Myocyte (in vitro differentiated cells): Measurements from ENCODE around the gene SASH1. TPM values are rescaled to one million over a fixed set of nuclear protein-coding genes. Genes with fewer than 3 reads are reported as not detected.

Source experiments
- DNase-seq: peaks from one replicate; pipeline ENCODE4 v3.0.0-alpha.2; 2012; ENCODE audit warnings: low read depth
- total RNA-seq: library from RNA; depleted of rRNA; stranded (reverse); fragments of >200 nt; gene quantifications from 2 replicates; pipeline ENCODE4 v1.2.3, GENCODE V29; 2014

The SASH1 gene
- total RNA-seq, 1 donor from 2014 or later = 39.4 TPM

GRCh38 chr6:148516617-148517016 is 174.0 kb downstream of the SASH1 start:
- no peak for DNase-seq

GRCh38 chr6:148517470-148517869 is 174.8 kb downstream of the SASH1 start:
- no peak for DNase-seq

DNA sequence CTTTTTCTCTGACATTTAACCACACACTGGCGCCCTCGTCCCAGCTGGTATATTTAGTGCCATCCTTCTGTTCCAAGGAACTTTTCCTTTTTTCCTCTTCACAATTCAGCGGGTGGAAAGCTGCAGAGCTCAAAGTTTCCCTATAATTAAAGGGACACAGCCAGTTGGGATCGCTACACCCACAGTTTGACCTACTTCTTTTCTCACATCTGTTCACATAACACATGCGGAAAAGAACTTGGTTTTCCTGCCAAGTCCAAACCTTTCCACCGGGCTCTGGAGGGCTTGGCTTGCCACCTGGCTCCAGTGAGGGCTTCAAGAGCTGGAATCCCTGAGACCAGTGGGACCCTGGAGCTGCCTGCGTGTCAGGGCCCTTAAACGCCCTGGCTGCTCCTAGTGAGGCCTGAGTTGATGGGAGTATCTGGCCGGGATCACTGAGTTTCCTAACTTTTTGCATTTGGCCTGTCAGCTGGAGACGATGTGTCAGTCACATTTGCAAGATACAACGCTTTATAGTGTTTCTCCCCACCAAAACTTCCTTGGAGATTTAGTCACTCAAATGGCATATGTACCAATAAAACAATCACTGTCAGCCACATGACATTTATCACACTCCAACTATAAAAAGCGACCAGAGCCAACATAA is 176.0 kb downstream of the SASH1 start:
- DNase-seq = peak; percentile 46

DNA sequence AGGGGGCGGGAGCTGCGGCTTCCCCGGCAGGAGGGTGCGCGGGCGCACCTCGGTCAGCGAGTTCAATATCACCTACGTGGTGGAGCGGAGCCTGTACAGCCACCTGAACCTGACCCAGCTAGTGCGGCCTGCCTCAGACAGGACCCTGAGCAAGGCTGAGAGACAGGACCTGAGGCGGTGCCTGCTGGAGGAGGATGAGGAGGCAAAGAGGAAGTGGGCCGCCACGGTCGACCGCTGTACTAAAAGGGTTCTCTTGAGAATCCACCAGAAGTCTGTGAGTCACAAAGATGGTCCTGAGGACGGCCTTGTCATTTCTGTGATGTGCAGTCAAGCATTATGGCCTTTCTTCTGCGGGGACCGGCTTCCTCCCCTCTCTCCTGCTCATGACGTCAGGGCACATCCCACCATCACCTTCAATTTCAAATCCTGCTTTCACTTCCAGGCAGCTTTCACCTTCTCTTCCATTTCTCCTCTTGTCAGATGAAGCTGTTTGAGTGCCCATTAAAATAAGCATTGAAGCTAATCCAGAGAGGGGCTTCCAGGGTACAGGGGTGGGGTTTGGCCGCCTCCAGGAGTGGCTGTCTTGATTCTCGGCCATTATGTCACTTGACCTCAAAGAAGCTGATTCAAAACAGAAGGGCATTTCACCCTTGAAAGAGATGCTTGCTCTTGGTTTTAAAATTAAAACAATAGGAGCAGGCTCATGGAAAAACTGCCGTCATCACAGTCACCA is 177.6 kb downstream of the SASH1 start:
- DNase-seq = no peak

- DNase-seq = no peak
Observed at GRCh38 chr6:148521158-148521557, 178.5 kb downstream of the SASH1 start.

GRCh38 chr6:148521586-148521985 is 178.9 kb downstream of the SASH1 start:
- no peak for DNase-seq

DNA sequence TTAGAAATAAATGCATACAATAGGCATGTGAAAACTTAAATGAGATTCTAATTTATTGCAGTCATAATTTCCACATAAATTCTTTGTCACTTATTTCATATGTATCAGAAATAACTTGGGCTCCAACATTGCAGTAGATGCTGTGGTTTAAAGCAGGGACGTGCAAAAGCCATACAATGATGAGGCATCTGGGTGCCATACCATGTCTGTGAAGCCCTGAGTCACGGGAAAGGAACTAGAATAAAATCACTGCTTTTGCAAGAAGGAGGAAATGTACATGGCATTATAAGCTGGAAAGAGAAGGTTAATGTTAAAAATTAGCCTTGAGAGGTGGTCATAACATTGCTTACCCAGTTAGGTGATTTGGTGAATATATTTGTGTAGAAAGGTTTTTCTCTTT is 180.4 kb downstream of the SASH1 start:
- no peak for DNase-seq

- peak; percentile 80 for DNase-seq
Observed at GRCh38 chr6:148523551-148523950, 180.9 kb downstream of the SASH1 start.

- peak; percentile 64 for DNase-seq
Observed at GRCh38 chr6:148524471-148524882, 181.8 kb downstream of the SASH1 start.

DNA sequence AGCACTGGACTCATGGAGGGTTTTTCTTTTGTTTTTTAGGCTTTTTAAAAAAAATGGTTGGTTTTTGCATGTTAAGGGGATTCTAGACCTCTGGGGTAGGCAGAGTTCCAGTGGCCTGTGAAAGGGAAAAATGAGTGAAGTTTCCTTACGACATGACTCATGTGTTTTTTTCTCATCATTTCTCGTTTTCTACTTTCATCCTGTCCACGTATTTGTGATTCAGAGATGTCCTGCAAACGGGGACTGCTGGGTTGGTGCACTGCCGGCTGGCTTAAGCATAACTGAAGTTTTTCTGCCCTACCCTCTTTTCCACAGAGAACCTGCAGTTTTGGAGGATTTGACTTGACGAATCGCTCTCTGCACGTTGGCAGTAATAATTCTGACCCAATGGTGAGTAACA is 182.3 kb downstream of the SASH1 start:
- peak; percentile 65 for DNase-seq

DNA sequence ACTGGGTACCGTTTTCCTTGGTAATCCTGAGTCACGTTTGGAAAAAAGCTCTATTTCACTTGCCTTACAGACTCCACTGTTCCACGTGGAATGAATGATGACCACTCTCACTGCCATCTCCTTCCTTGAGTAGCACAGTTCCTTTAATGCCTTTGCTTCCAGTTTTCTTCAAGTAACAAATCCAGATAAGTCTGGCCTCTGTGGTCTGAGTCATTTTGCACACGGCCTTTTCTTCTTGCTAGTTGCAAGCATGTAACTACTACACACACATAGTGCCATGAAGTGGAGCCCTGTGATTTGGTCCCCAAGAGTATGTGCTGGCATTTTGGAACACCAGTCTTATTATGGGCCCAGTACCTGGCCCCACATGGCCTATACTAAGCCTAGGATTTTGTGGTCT is 182.8 kb downstream of the SASH1 start:
- DNase-seq = peak; percentile 63

GRCh38 chr6:148526145-148526544 is 183.5 kb downstream of the SASH1 start:
- no peak for DNase-seq

GRCh38 chr6:148528292-148528691 is 185.7 kb downstream of the SASH1 start:
- DNase-seq = no peak

- DNase-seq = no peak
Observed at GRCh38 chr6:148529010-148529409, 186.4 kb downstream of the SASH1 start.

GRCh38 chr6:148530394-148530953 is 187.8 kb downstream of the SASH1 start:
- DNase-seq = peak; percentile 71

GRCh38 chr6:148530976-148531375 is 188.3 kb downstream of the SASH1 start:
- no peak for DNase-seq

- no peak for DNase-seq
Observed at GRCh38 chr6:148532698-148533097, 190.1 kb downstream of the SASH1 start.

DNA sequence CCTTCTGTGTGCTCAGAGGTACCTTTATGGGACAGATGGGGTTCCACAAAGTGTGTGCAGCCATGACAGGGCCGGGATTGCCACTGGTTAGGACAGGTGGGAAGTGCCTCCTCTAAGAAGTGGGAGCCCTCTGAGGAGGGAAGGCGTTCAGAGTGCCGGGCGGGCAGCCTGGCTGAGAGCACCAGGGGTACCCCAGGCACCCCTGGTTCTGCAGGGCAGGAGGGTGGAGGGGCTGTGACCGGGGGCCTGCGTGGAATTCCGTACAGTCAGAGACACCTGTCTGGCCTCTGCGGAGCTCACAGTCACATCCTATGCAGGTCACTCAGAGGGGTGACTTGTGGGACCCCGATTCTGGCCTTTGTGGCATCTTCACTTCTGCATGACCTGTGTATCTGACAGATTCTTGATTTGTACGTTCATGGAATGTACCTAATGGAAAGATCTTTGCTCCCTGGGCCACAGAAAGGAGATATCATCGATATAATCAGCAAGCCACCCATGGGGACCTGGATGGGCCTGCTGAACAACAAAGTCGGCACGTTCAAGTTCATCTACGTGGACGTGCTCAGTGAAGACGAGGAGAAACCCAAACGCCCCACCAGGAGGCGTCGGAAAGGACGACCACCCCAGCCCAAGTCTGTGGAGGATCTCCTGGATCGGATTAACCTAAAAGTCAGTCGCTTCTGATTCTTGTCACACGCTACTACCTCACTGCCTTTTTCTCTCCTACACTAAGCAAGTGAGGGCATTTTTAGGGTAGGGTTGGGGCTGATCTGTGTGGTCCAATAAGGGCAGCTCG is 190.9 kb downstream of the SASH1 start:
- DNase-seq = no peak

DNA sequence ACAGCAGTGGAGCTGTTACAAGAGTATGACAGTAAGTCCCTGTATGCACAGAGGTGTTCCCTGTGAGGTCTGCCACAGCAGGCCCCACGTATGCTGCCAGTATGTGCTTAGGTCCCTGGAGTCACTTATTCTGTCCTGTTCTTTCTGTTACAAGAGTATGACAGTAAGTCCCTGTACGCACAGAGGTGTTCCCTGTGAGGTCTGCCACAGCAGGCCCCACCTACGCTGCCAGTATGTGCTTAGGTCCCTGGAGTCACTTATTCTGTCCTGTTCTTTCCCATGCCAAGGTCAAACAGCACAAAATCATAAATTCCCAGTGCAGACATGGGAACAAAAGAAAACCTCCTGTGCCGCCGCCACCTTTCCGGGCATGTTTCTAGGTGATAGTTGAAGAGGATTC is 192.2 kb downstream of the SASH1 start:
- DNase-seq = no peak

DNA sequence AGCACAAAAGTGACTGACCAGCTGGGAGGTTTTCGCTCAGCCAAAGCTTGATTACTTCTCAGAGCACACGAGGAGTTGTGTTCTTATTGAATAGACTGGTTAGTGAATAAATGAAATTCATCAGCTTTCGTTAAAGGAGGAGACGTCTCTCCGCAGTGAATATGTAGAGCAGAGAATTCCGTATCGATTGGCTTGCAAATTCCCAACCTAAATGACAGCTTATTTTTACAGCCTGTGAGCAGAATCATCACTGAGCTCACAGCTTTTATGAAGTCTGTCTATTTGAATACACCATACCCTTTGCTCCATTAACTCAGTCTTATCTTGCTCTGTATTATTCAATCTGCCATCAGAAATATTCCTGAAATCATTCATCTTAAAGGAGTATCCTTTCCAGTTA is 192.7 kb downstream of the SASH1 start:
- DNase-seq = no peak

GRCh38 chr6:148535976-148536375 is 193.3 kb downstream of the SASH1 start:
- DNase-seq = peak; percentile 86
